A673 (cell line): ENCODE measurements around the gene TTC21A. TPM values are rescaled to one million over a fixed set of nuclear protein-coding genes. Genes with fewer than 3 reads are reported as not detected.

Experiments used
- BruUV-seq: library from RNA; stranded (reverse); fragments of 400-500 nt; replicated peaks from 2 replicates; lab custom pipeline; 2021; lab: Mats Ljungman, UMichigan
- CTCF ChIA-PET: fragments of 300-600 bp; sonication (Branson Sonifier 250); formaldehyde crosslinking; loops from one replicate; lab custom pipeline; 2022; ENCODE audit warnings: antibody characterized with exemption; lab: Charles Lee
- POLR2A ChIA-PET: fragments of 300-600 bp; sonication (Branson Sonifier 250); formaldehyde crosslinking; loops from one replicate; lab custom pipeline; 2022; ENCODE audit warnings: antibody characterized with exemption; ENCODE audit not compliant: low non-redundant PET; lab: Charles Lee
- DNase-seq: peaks from one replicate; pipeline ENCODE4 v3.0.0-alpha.2; 2015; ENCODE audit warnings: low spot score
- H3K27ac ChIP-seq: fragments of 200-600 bp; sonication (generic); 2 replicates; pipeline ENCODE4 v1.5.1; 2016; ENCODE audit warnings: mixed run types, low read depth, mild to moderate bottlenecking, mixed read lengths, antibody characterized with exemption, low read length; ENCODE audit not compliant: poor library complexity, severe bottlenecking
- H3K27me3 ChIP-seq: fragments of 200-600 bp; sonication (generic); replicated peaks from 2 replicates; pipeline ENCODE4 v1.6.1; 2017; ENCODE audit warnings: mixed run types, low read depth, mild to moderate bottlenecking, mixed read lengths, antibody characterized with exemption, low read length; ENCODE audit not compliant: insufficient read depth, poor library complexity
- H3K36me3 ChIP-seq: fragments of 200-600 bp; sonication (generic); 2 replicates; pipeline ENCODE4 v1.6.1; 2016; ENCODE audit warnings: mixed run types, mild to moderate bottlenecking, mixed read lengths, antibody characterized with exemption, low read length; ENCODE audit not compliant: insufficient read depth, poor library complexity, severe bottlenecking
- H3K4me1 ChIP-seq: fragments of 200-600 bp; sonication (generic); 2 replicates; pipeline ENCODE4 v1.6.1; 2017; ENCODE audit warnings: mixed run types, mild to moderate bottlenecking, mixed read lengths, antibody characterized with exemption, low read length; ENCODE audit not compliant: insufficient read depth, poor library complexity, severe bottlenecking
- H3K4me3 ChIP-seq: fragments of 200-600 bp; sonication (generic); 2 replicates; pipeline ENCODE4 v1.5.1; 2016; ENCODE audit warnings: low read depth, mixed run types, mild to moderate bottlenecking, mixed read lengths, low read length; ENCODE audit not compliant: poor library complexity, severe bottlenecking
- H3K9me3 ChIP-seq: fragments of 200-600 bp; sonication (generic); 2 replicates; pipeline ENCODE4 v1.6.1; 2016; ENCODE audit warnings: mixed run types, low read depth, mild to moderate bottlenecking, mixed read lengths, antibody characterized with exemption, low read length; ENCODE audit not compliant: poor library complexity, severe bottlenecking
- CTCF ChIP-seq: fragments of 300-800, 200-600 bp; sonication (generic); conservative IDR thresholded peaks from 2 replicates; pipeline ENCODE4 v1.5.1; 2017; ENCODE audit warnings: low read depth, mild to moderate bottlenecking, antibody characterized with exemption, low read length, moderate library complexity, mixed read lengths
- EZH2 ChIP-seq: fragments of 200-600 bp; sonication (generic); IDR thresholded peaks from 2 replicates; pipeline ENCODE4 v1.6.1; 2017; ENCODE audit warnings: borderline replicate concordance, low read depth, mild to moderate bottlenecking, mixed read lengths, antibody characterized with exemption, low read length; ENCODE audit not compliant: poor library complexity, severe bottlenecking
- intact Hi-C: fragments of 100-400 bp; cut with micrococcal nuclease; formaldehyde crosslinking; loops from one replicate; pipeline ENCODE4 v1.10.0; 2022; ENCODE audit not compliant: unreplicated experiment
- total RNA-seq: library from RNA; stranded (reverse); gene quantifications from 2 replicates; pipeline ENCODE4 v1.2.3, GENCODE V29; 2021

Gene TTC21A
- total RNA-seq, 1 experiment from 2014 or later = 1.4 TPM

GRCh38 chr3:39096775-39097174 is 10.7 kb upstream of the TTC21A start:
- Histone ChIP-seq H3K36me3 (peaks cover 14% of the 10 kb centered on the region), H3K9me3 (no peaks in the 10 kb centered on the region), H3K27me3 (no peaks in the 10 kb centered on the region), H3K4me1 (no peaks in the 10 kb centered on the region), H3K27ac (no peak overlapping the region), H3K4me3 (no peak overlapping the region)
- POLR2A ChIA-PET = no interaction called here
- DNase-seq = no peak
- intact Hi-C loops = no loop called here
- TSS peak; percentile 36 for BruUV-seq
- CTCF ChIA-PET = no interaction called here
- no peak for TF ChIP-seq CTCF
- TF ChIP-seq EZH2 = no peak

GRCh38 chr3:39097716-39098472 is 9.6 kb upstream of the TTC21A start:
- no peaks in the 10 kb centered on the region for H3K4me1 ChIP-seq
- no peaks in the 10 kb centered on the region for H3K27me3 ChIP-seq
- no peak for DNase-seq
- H3K27ac ChIP-seq = no peak overlapping the region
- POLR2A ChIA-PET = no interaction called here
- no TSS peak for BruUV-seq
- no peak for TF ChIP-seq CTCF
- no peak for TF ChIP-seq EZH2
- no peak overlapping the region for H3K4me3 ChIP-seq
- CTCF ChIA-PET = no interaction called here
- H3K9me3 ChIP-seq = no peaks in the 10 kb centered on the region
- H3K36me3 ChIP-seq = peaks cover 14% of the 10 kb centered on the region
- intact Hi-C loops = no loop called here

- no TSS peak for BruUV-seq
- TF ChIP-seq EZH2 (no peak), CTCF (no peak)
- no peak overlapping the region for H3K27ac ChIP-seq
- H3K36me3 ChIP-seq = peaks cover 14% of the 10 kb centered on the region
- ChIA-PET CTCF (no interaction called here), POLR2A (no interaction called here)
- H3K27me3 ChIP-seq = no peaks in the 10 kb centered on the region
- intact Hi-C loops = no loop called here
- no peak overlapping the region for H3K4me3 ChIP-seq
- DNase-seq = no peak
- H3K4me1 ChIP-seq = no peaks in the 10 kb centered on the region
- H3K9me3 ChIP-seq = no peaks in the 10 kb centered on the region
Observed at GRCh38 chr3:39098473-39099000, 8.9 kb upstream of the TTC21A start.
